Left lung (tissue), 10 donors: ENCODE results near the gene ULK4. TPM values are rescaled to one million over a fixed set of nuclear protein-coding genes. Genes with fewer than 3 reads are reported as not detected.
A peak's percentile ranks its signal among the peaks of the same experiment; 100 is the strongest.
"Not testable (repeated sequence)": the region's sequence is repeated elsewhere in the genome, so short reads cannot be mapped to it uniquely, and the experiment has no call there.

Experiments
- ATAC-seq: fragments of 200-7000 bp; cut with Tn5 transposase; one replicate; pipeline ENCODE4 v1.9.1; 2020; ENCODE audit warnings: moderate library complexity
- DNase-seq, 4 donors: peaks; one replicate each; pipeline ENCODE4 v3.0.0-alpha.2; 2013 to 2020
- H3K27ac ChIP-seq, 2 donors: fragments of 200-600 bp; sonication (generic) in 1 of 2; one replicate each; pipeline versions ENCODE4 v1.5.0 to v1.8.0; 2020 to 2021
- H3K27me3 ChIP-seq, 2 donors: fragments of 200-600 bp; sonication (generic) in 1 of 2; one replicate each; pipeline versions ENCODE4 v1.5.0 to v1.8.0; 2020 to 2021
- H3K36me3 ChIP-seq, 2 donors: fragments of 200-600 bp; sonication (generic) in 1 of 2; one replicate each; pipeline versions ENCODE4 v1.5.0 to v1.8.0; 2020 to 2021
- H3K4me1 ChIP-seq, 2 donors: fragments of 200-600 bp; one replicate each; pipeline ENCODE4 v1.8.0; 2021
- H3K4me3 ChIP-seq, 2 donors: fragments of 200-600 bp; sonication (generic) in 1 of 2; one replicate each; pipeline versions ENCODE4 v1.5.0 to v1.8.0; 2020 to 2021; ENCODE audit warnings: mild to moderate bottlenecking in 1 of 2
- H3K9me3 ChIP-seq, 2 donors: fragments of 200-600 bp; sonication (generic) in 1 of 2; one replicate each; pipeline versions ENCODE4 v1.5.0 to v1.8.0; 2020 to 2021
- intact Hi-C, 2 donors: fragments of 100-400 bp; cut with DNase I; formaldehyde crosslinking; loops; one replicate each; pipeline versions ENCODE4 v1.11.2 to v1.14.2; 2022
- polyA plus RNA-seq, 6 donors: library from polyadenylated mRNA; unstranded; fragments of 120-200 nt; gene quantifications; one replicate each; pipeline ENCODE4 v1.2.1, GENCODE V29; 2013; ENCODE audit not compliant: insufficient read length in 6 of 6
- total RNA-seq, 2 donors: library from RNA; stranded (reverse); fragmentation: NEBNext Ultra II Directional; extraction: Animal tissue kit (Norgen Biotek cat#: 25700); gene quantifications; one replicate each; pipeline ENCODE4 v1.2.1, GENCODE V29; 2021
- TF ChIP-seq, protein P1 (sequence below), 2 donors: fragments of 200-600 bp; sonication (generic) in 1 of 2; IDR thresholded peaks; one replicate each; pipeline versions ENCODE4 v1.5.0 to v1.8.0; 2021; ENCODE audit warnings: antibody characterized with exemption in 2 of 2
- donor health status: DM: no; HTN: yes; CAD: no.
- donor health status: DM: no; HTN: no; CAD: no.

ULK4 gene
- total and polyA plus RNA-seq, 8 donors: 3.9 to 12.1 (median 5.6) TPM

DNA sequence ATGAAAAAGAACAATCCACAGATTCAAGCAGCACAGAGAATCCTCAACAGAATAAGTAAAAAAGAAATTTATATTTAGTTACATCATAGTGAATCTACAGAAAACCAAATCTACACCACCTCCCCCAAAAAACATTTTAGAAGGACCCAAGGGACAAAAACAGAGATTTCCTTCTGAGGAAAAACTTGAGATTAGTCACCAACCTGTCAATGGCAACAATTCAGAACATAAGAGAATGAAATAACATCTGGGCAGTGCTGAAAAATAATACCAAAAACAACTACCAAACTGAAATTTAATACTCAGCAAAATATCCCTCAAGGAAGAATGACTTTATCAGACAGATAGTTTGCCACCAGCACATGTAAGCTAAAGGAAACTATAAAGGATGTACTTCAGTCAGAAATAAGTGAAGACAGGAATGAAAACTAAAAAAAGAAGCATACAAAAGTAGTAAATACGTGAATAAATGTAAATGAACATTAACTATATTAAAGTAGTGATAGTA is 260.7 kb downstream of the ULK4 start:
- H3K27me3 ChIP-seq: no peaks in the 10 kb centered on the region
- no peaks in the 10 kb centered on the region for H3K9me3 ChIP-seq
- intact Hi-C loops: no loop called here
- ATAC-seq: no peak
- no peak overlapping the region for H3K27ac ChIP-seq
- no peaks in the 10 kb centered on the region for H3K4me1 ChIP-seq
- H3K4me3 ChIP-seq: no peak overlapping the region
- DNase-seq: no peak
- no peaks in the 10 kb centered on the region for H3K36me3 ChIP-seq
- TF ChIP-seq, protein P1, sequence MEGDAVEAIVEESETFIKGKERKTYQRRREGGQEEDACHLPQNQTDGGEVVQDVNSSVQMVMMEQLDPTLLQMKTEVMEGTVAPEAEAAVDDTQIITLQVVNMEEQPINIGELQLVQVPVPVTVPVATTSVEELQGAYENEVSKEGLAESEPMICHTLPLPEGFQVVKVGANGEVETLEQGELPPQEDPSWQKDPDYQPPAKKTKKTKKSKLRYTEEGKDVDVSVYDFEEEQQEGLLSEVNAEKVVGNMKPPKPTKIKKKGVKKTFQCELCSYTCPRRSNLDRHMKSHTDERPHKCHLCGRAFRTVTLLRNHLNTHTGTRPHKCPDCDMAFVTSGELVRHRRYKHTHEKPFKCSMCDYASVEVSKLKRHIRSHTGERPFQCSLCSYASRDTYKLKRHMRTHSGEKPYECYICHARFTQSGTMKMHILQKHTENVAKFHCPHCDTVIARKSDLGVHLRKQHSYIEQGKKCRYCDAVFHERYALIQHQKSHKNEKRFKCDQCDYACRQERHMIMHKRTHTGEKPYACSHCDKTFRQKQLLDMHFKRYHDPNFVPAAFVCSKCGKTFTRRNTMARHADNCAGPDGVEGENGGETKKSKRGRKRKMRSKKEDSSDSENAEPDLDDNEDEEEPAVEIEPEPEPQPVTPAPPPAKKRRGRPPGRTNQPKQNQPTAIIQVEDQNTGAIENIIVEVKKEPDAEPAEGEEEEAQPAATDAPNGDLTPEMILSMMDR (IDR thresholded peaks at IDR 0.05): no peak

DNA sequence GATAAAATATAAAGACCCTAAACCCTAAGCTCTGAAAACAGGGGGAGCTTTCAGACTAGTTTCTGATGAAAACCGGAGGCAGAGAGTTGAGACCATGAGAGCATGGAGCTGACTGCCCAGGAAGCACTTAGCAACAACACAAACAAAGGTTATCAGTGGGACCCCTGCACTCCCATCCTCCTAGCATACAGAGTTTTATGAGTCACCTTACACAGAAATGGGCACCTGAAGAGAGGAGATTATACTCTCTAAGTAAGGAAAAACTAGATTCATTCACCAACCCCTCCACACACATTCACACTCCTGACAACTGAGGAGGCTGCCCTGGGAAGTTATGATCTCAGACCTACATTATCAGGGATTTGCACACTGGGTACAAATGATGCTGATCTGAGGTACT is 261.7 kb downstream of the ULK4 start:
- Histone ChIP-seq H3K4me1 (no peaks in the 10 kb centered on the region), H3K36me3 (no peaks in the 10 kb centered on the region), H3K27me3 (no peaks in the 10 kb centered on the region), H3K9me3 (no peaks in the 10 kb centered on the region), H3K4me3 (no peak overlapping the region), H3K27ac (no peak overlapping the region)
- TF ChIP-seq, protein P1 (IDR thresholded peaks at IDR 0.05): no peak
- no peak for ATAC-seq
- no peak for DNase-seq
- intact Hi-C loops: no loop called here

DNA sequence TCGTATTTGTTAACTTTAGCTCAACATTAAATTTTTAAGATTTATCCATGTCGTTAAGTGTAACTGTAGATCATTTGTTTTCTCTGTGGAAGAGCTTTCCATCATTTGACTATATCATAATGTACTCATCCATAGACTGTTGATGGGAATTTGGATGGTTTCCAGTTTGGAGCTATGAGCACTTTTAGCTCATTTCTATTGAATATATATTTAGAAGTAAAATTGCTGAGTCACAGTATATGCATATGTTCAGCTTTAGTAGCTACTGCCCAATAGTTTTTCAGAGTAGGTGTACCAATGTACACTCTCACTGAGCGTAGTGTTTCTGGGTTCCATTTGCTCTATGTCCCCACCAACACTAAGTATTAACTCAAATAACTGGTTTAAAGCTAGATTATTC is 263.0 kb downstream of the ULK4 start:
- TF ChIP-seq, protein P1 (IDR thresholded peaks at IDR 0.05): no peak
- Histone ChIP-seq H3K27me3 (no peaks in the 10 kb centered on the region), H3K27ac (no peak overlapping the region), H3K36me3 (no peaks in the 10 kb centered on the region), H3K4me3 (no peak overlapping the region), H3K4me1 (no peaks in the 10 kb centered on the region), H3K9me3 (no peaks in the 10 kb centered on the region)
- intact Hi-C loops: no loop called here
- ATAC-seq (no peak), DNase-seq (no peak)

DNA sequence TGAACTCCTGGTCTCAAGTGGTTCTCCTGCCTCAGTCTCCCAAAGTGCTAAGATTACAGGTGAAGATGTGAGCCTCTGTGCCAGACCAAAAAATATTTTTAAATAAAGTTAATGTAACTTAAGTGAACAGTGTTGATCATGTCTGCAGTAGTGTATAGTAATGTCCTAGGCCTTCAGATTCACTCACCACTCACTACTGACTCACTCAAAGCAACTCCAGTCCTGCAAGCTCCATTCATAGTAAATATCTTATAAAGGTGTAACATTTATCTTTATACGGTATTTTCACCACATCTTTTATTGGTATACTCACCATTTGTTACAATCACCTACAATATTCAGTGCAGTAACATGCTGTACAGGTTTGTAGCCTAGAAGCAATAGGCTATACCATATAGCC is 264.2 kb downstream of the ULK4 start:
- intact Hi-C loops: no loop called here
- Histone ChIP-seq H3K36me3 (no peaks in the 10 kb centered on the region), H3K9me3 (no peaks in the 10 kb centered on the region), H3K27me3 (no peaks in the 10 kb centered on the region), H3K4me3 (no peak overlapping the region), H3K27ac (no peak overlapping the region), H3K4me1 (no peaks in the 10 kb centered on the region)
- DNase-seq: no peak
- TF ChIP-seq, protein P1 (IDR thresholded peaks at IDR 0.05): no peak
- no peak for ATAC-seq

DNA sequence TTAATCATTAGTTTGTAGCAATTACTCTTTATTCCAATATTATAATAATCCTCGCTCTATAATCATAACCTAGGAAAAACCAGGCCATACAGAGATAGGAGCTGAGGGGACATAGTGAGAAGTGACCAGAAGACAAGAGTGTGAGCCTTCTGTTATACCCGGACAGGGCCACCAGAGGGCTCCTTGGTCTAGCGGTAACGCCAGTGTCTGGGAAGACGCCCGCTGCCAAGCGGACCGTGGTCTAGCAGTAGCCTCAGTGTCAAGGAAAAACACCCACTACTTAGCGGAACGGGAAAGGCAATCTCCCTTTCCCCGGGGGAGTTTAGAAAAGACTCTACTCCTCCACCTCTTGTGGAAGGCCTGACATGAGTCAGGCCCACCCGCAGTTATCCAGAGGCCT is 266.1 kb downstream of the ULK4 start:
- ATAC-seq, H3K9me3 ChIP-seq, H3K27ac ChIP-seq, H3K27me3 ChIP-seq, intact Hi-C loops, H3K4me1 ChIP-seq, H3K36me3 ChIP-seq, H3K4me3 ChIP-seq, DNase-seq: not testable (repeated sequence)

DNA sequence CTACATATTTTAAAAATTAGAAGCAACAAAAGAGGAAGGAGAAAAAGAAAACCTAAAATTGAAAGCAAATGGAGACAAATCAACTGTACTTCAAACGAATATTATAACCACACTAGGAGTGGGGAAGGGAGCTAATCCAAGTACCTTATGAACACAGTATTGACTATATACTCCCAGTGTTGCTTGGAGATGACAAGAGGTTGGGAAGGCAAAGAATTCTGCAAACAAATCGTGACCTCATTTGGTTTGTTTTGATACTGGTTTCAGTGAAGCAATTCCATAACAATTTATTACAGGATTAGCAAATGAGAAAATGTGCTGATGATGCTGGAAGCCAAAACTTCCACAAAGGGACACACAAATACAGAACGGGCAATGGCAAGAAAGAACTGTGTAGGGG is 268.1 kb downstream of the ULK4 start:
- Histone ChIP-seq H3K36me3 (no peaks in the 10 kb centered on the region), H3K27ac (no peak overlapping the region), H3K4me1 (no peaks in the 10 kb centered on the region), H3K27me3 (no peaks in the 10 kb centered on the region), H3K9me3 (no peaks in the 10 kb centered on the region), H3K4me3 (no peak overlapping the region)
- ATAC-seq (peak; percentile 86), DNase-seq (peak in 1 of 4 donors; percentile 35)
- TF ChIP-seq, protein P1 (IDR thresholded peaks at IDR 0.05): no peak
- intact Hi-C loops: no loop called here
